Spinal cord (tissue), 10 donors: ENCODE measurements around the gene STARD8. TPM values are rescaled to one million over a fixed set of nuclear protein-coding genes. Genes with fewer than 3 reads are reported as not detected.

ENCODE experiments used
- DNase-seq, 6 donors: peaks; one replicate each; pipeline versions ENCODE4 v3.0.0 to v3.0.0-alpha.2; 2013 to 2015; ENCODE audit warnings: low spot score in 6 of 6, low read depth in 4 of 6
- H3K27ac ChIP-seq: one replicate; pipeline ENCODE4 v1.5.1; 2013; ENCODE audit warnings: low read depth, low read length, control low read depth
- H3K27me3 ChIP-seq: one replicate; pipeline ENCODE4 v1.6.1; 2013; ENCODE audit warnings: low read length; ENCODE audit not compliant: control insufficient read depth, insufficient read depth
- H3K36me3 ChIP-seq: one replicate; pipeline ENCODE4 v1.6.1; 2013; ENCODE audit warnings: low read length; ENCODE audit not compliant: control insufficient read depth, insufficient read depth
- H3K4me1 ChIP-seq: one replicate; pipeline ENCODE4 v1.6.1; 2013; ENCODE audit warnings: low read length; ENCODE audit not compliant: control insufficient read depth, insufficient read depth
- H3K4me3 ChIP-seq: one replicate; pipeline ENCODE4 v1.5.1; 2013; ENCODE audit warnings: low read depth, low read length, control low read depth
- H3K9me3 ChIP-seq: one replicate; pipeline ENCODE4 v1.6.1; 2013; ENCODE audit warnings: low read length; ENCODE audit not compliant: control insufficient read depth, insufficient read depth
- WGBS: methylation state at CpG from one replicate; pipeline ENCODE4 v1.1.5; 2013; ENCODE audit warnings: missing lambda C conversion rate; ENCODE audit not compliant: insufficient coverage; 5-methylcytosine and 5-hydroxymethylcytosine counted together
- polyA plus RNA-seq, 2 donors: library from polyadenylated mRNA; unstranded; fragments of 120-200 nt; gene quantifications; one replicate each; pipeline ENCODE4 v1.2.1, GENCODE V29; 2013; ENCODE audit not compliant: insufficient read length in 2 of 2
- total RNA-seq, 2 donors: library from RNA; depleted of rRNA in 1 of 2; stranded (reverse); fragments of 120-200 nt in 1 of 2; fragments of >200 nt in 1 of 2; gene quantifications; one replicate each; pipeline versions ENCODE4 v1.2.3 to v1.2.4, GENCODE V29; 2013 to 2014
- donor health status: healthy.

STARD8 gene
- total and polyA plus RNA-seq, 4 donors, result 6.8 to 9.3 (median 8.6) TPM

DNA sequence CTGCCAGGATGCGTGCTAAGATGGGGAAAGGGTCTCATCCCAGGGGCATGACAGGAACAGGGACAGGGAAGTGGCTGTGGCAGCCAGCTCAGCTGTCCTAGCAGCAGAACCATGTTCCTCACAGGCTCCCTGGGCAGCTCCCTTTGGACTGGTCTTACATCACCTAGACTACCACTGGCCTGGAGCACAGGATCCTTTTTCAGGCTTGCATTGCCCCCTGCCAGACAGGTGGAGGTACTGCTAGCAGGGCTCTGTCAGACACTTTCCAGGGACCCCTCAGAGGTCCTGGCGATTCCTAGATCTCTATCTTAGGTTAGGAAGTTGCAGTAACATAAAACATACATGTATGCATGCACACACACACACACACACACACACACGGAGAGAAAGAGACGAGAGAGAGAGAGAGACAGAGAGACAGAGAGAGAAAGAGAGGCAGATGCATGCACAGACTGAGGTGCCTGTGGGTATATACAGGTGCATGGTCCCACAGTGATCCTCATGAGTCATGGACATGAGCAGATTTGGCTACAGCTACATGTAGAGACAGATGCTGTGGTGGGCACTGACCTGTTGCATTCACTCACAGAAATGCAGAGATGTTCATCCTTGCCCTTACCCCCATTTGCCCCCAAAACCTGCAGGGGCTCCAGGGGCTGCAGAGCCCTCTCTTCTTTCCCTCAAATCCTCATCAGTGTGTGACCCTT lies 63.6 kb downstream of the STARD8 start:
- Histone ChIP-seq H3K27ac (no peak overlapping the region), H3K4me1 (peaks cover 13% of the 10 kb centered on the region), H3K27me3 (peaks cover 3% of the 10 kb centered on the region), H3K9me3 (no peaks in the 10 kb centered on the region), H3K4me3 (no peak overlapping the region), H3K36me3 (peaks cover 5% of the 10 kb centered on the region)
- 14% methylated on average over 1 of the region's 4 CpGs for WGBS
- peak in 2 of 6 donors; percentile 23 to 60 for DNase-seq

DNA sequence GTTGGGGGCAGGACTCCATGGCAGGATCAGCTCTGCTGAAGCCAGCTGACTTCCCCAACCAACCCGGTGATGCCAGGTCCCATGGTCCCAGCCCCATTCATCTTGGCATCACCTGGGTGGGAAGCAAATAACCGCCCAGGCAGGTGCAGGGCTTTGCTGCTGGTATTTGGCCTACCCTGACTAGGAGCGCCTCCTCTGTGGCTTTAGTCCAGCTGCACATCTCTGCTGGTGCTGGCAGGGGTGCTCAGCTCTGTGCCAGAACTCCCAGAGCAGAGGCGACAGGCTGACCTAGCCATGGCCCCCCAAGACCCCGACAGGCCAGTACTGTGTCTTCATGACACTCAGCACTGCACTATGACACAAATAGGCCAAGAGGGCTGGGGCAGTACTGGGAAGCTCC lies 64.4 kb downstream of the STARD8 start:
- peaks cover 3% of the 10 kb centered on the region for H3K27me3 ChIP-seq
- 72% methylated on average over 5 of the region's 5 CpGs for WGBS
- H3K4me1 ChIP-seq, result peaks cover 13% of the 10 kb centered on the region
- no peak for DNase-seq
- no peak overlapping the region for H3K27ac ChIP-seq
- H3K4me3 ChIP-seq, result no peak overlapping the region
- no peaks in the 10 kb centered on the region for H3K9me3 ChIP-seq
- peaks cover 5% of the 10 kb centered on the region for H3K36me3 ChIP-seq

- WGBS, result 70% methylated on average over 3 of the region's 3 CpGs
- no peaks in the 10 kb centered on the region for H3K27me3 ChIP-seq
- H3K27ac ChIP-seq, result no peak overlapping the region
- no peak overlapping the region for H3K4me3 ChIP-seq
- no peak for DNase-seq
- peaks cover 24% of the 10 kb centered on the region for H3K36me3 ChIP-seq
- no peaks in the 10 kb centered on the region for H3K9me3 ChIP-seq
- peaks cover 5% of the 10 kb centered on the region for H3K4me1 ChIP-seq
Observed at GRCh38 chrX:68714856-68715255, 67.4 kb downstream of the STARD8 start.

GRCh38 chrX:68717196-68717595 lies 69.7 kb downstream of the STARD8 start:
- Histone ChIP-seq H3K4me3 (no peak overlapping the region), H3K27me3 (no peaks in the 10 kb centered on the region), H3K36me3 (peaks cover 43% of the 10 kb centered on the region), H3K27ac (no peak overlapping the region), H3K9me3 (no peaks in the 10 kb centered on the region), H3K4me1 (no peaks in the 10 kb centered on the region)
- DNase-seq, result no peak
- WGBS, result 82% methylated on average over 13 of the region's 13 CpGs

GRCh38 chrX:68717663-68718442 lies 70.4 kb downstream of the STARD8 start:
- peaks cover 3% of the 10 kb centered on the region for H3K27me3 ChIP-seq

DNA sequence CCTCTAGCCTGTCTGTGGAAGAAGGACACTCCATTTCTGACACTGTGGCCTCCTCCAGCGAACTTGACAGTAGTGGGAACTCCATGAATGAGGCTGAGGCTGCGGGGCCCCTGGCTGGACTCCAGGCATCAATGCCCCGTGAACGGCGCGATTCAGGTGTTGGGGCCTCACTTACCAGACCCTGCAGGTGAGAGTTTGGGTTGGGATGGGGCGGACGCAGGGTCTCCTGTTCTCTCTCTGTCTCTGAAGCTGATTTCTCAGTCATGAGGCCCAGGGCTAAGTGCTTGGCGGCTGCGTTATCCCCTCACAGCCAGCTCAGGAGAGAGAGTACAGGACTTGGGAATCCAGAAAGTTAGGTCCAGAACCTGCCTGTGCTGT lies 71.0 kb downstream of the STARD8 start:
- Histone ChIP-seq H3K4me3 (no peak overlapping the region), H3K4me1 (no peaks in the 10 kb centered on the region), H3K9me3 (no peaks in the 10 kb centered on the region), H3K27me3 (peaks cover 3% of the 10 kb centered on the region), H3K36me3 (peaks cover 50% of the 10 kb centered on the region), H3K27ac (no peak overlapping the region)
- WGBS, result 84% methylated on average over 5 of the region's 10 CpGs
- DNase-seq, result no peak

More at GRCh38 chrX:68717663-68718442, 70.4 kb downstream of the STARD8 start:
- Histone ChIP-seq H3K4me3 (no peak overlapping the region), H3K9me3 (no peaks in the 10 kb centered on the region), H3K36me3 (peaks cover 49% of the 10 kb centered on the region), H3K4me1 (no peaks in the 10 kb centered on the region), H3K27ac (no peak overlapping the region)
- no peak for DNase-seq
- WGBS, result 88% methylated on average over 24 of the region's 24 CpGs

DNA sequence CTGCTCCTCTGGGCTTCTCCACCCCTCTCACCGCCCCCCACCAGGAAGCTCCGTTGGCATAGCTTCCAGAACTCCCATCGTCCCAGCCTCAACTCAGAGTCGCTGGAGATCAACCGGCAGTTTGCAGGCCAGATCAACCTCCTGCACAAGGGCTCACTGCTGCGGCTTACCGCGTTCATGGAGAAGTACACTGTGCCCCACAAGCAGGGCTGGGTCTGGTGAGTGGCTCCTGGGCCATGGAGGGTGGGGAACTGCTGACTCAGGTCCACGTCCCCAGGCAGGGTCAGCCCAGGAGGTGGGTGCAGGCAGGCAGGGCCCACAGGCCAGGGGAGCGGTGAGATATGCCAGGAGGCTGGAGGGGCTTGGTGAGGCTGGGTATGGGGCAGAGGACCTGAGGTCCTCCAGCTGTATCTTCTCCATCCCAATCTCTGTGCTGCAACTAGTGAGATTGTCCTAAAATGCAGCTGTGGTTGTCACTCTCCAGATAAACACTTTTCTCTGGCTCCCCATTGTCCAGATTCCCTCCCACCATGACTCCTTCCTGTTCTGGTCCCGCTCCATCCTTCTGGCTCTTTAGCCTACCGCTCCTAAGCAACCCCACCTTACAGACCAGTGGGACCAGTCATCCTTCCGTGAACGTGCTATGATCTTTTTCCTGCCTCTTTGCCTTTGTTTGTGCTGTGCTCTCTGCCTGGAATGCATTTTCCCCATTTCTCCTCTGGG lies 71.9 kb downstream of the STARD8 start:
- 73% methylated on average over 13 of the region's 14 CpGs for WGBS
- H3K9me3 ChIP-seq, result no peaks in the 10 kb centered on the region
- DNase-seq, result no peak
- H3K4me1 ChIP-seq, result no peaks in the 10 kb centered on the region
- H3K36me3 ChIP-seq, result peaks cover 59% of the 10 kb centered on the region
- H3K4me3 ChIP-seq, result no peak overlapping the region
- no peak overlapping the region for H3K27ac ChIP-seq
- peaks cover 5% of the 10 kb centered on the region for H3K27me3 ChIP-seq

DNA sequence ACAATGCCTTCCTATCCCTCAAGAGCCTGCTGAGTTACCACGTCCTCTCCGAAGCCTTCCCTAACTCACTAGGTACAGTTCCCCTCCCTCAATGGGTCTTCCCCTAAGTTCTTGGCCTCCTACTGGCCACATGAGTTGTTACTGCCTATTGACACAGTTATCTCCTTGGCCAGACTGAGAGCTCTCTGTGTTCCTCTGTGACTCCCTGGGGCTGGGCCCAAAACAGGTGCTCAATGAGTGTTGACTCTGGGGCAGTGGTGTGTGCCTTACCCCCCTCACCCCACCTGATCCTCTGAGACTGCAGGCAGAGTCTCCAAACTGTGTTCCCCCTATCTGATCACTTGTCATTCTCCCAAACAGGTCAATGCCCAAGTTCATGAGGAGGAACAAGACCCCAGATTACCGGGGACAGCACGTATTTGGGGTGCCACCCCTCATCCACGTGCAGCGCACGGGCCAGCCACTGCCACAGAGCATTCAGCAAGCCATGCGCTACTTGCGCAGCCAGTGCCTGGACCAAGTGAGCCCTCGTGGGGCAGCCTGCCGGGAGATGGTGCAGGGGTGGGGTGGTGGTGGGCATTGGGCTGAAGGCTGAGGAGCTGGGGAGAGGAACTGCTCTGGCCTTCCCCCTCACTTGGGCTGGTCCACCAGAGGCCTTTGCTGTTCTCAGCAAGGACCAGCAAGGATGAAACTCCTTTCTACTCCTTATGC lies 72.6 kb downstream of the STARD8 start:
- H3K36me3 ChIP-seq, result peaks cover 60% of the 10 kb centered on the region
- WGBS, result 79% methylated on average over 11 of the region's 11 CpGs
- no peak for DNase-seq

GRCh38 chrX:68720851-68721250 lies 73.4 kb downstream of the STARD8 start:
- no peak for DNase-seq
- H3K27me3 ChIP-seq, result peaks cover 5% of the 10 kb centered on the region
- no peaks in the 10 kb centered on the region for H3K9me3 ChIP-seq
- H3K36me3 ChIP-seq, result peaks cover 60% of the 10 kb centered on the region
- no peaks in the 10 kb centered on the region for H3K4me1 ChIP-seq
- WGBS, result 80% methylated on average over 7 of the region's 9 CpGs
- no peak overlapping the region for H3K4me3 ChIP-seq
- H3K27ac ChIP-seq, result no peak overlapping the region

More for the DNA sequence above, 72.6 kb downstream of the STARD8 start:
- H3K27ac ChIP-seq, result no peak overlapping the region
- no peaks in the 10 kb centered on the region for H3K4me1 ChIP-seq
- H3K27me3 ChIP-seq, result peaks cover 5% of the 10 kb centered on the region
- H3K4me3 ChIP-seq, result no peak overlapping the region
- no peaks in the 10 kb centered on the region for H3K9me3 ChIP-seq
